ENCODE data around the gene UCK2. TPM values are rescaled to one million over a fixed set of nuclear protein-coding genes. Genes with fewer than 3 reads are reported as not detected.

UCK2 gene
- total and polyA plus RNA-seq, 12 donors = 6.7 to 36.4 (median 11.3) TPM

DNA sequence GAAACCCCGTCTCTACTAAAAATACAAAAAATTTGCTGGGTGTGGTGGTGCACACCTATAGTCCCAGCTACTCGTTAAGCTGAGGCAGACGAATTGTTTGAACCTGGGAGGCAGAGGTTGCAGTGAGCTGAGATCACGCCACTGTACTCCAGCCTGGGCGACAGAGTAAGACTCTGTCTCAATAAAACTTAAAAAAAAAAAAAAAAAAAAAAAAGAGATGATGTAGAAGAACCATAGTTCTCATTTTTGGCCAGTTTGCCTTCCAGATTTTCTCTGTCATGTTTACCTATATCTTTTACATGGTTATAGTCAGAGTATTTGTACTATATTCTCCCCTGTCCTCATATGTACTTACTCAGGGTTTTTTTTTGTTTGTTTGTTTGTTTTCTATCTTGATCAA, 53.6 kb downstream of the UCK2 start:
- intact Hi-C loops (cut with DNase I) = no loop called here
- 95 to 97% methylated on average over 5 of the region's 5 CpGs for WGBS, 2 donors
- no peak for DNase-seq

DNA sequence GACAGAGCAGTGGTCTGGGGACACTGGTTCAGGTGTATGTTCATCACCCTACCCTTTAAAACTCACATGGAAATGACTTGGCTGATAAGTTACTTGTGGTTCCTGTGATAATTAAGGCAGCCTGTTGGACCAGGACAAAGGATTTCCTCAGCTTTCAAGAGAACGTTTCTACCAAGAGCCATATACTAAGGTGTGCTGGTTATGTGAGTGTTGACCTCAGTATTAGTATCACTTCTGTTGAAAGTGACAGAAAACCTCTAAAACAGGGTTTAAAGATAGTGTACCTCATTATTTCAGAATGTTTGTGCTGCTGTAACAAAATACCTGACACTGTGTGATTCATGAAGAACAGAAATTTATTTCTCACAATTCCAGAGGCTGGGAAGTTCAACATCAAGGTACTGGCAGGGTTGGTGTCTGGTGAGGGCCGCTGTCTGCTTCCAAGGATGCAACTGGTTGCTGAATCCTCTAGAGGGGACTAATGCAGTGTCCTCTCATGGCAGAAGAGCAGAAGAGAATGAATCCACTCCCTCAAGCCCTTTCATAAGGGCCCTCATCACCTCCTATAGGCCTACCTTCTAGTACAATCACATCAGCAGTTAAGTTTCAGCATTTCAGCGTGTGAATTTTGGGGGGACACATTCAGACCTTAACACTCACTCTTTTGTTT, 54.9 kb downstream of the UCK2 start:
- Histone ChIP-seq H3K27me3 (no peaks in the 10 kb centered on the region), H3K36me3 (no peaks in the 10 kb centered on the region), H3K4me1 (peaks cover 5 to 38% (median 26%) of the 10 kb centered on the region in 9 donors), H3K4me3 (no peak overlapping the region), H3K27ac (no peak overlapping the region), H3K9me3 (peaks cover 0 to 11% (median 0%) of the 10 kb centered on the region in 11 donors)
- WGBS, 2 donors = 82 to 85% methylated on average over 3 of the region's 3 CpGs
- TF ChIP-seq, protein P1, sequence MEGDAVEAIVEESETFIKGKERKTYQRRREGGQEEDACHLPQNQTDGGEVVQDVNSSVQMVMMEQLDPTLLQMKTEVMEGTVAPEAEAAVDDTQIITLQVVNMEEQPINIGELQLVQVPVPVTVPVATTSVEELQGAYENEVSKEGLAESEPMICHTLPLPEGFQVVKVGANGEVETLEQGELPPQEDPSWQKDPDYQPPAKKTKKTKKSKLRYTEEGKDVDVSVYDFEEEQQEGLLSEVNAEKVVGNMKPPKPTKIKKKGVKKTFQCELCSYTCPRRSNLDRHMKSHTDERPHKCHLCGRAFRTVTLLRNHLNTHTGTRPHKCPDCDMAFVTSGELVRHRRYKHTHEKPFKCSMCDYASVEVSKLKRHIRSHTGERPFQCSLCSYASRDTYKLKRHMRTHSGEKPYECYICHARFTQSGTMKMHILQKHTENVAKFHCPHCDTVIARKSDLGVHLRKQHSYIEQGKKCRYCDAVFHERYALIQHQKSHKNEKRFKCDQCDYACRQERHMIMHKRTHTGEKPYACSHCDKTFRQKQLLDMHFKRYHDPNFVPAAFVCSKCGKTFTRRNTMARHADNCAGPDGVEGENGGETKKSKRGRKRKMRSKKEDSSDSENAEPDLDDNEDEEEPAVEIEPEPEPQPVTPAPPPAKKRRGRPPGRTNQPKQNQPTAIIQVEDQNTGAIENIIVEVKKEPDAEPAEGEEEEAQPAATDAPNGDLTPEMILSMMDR (IDR thresholded peaks at IDR 0.05) = no peak
- DNase-seq (no peak), ATAC-seq (no peak)
- intact Hi-C loops (cut with DNase I) = no loop called here

More for the DNA sequence above, 53.6 kb downstream of the UCK2 start:
- H3K27ac ChIP-seq = no peak overlapping the region
- peaks cover 0 to 13% (median 0%) of the 10 kb centered on the region in 11 donors for H3K9me3 ChIP-seq
- ATAC-seq = no peak
- TF ChIP-seq, protein P1 (IDR thresholded peaks at IDR 0.05) = no peak
- H3K27me3 ChIP-seq = no peaks in the 10 kb centered on the region
- no peak overlapping the region for H3K4me3 ChIP-seq
- no peaks in the 10 kb centered on the region for H3K36me3 ChIP-seq
- H3K4me1 ChIP-seq = peaks cover 5 to 38% (median 26%) of the 10 kb centered on the region in 9 donors

DNA sequence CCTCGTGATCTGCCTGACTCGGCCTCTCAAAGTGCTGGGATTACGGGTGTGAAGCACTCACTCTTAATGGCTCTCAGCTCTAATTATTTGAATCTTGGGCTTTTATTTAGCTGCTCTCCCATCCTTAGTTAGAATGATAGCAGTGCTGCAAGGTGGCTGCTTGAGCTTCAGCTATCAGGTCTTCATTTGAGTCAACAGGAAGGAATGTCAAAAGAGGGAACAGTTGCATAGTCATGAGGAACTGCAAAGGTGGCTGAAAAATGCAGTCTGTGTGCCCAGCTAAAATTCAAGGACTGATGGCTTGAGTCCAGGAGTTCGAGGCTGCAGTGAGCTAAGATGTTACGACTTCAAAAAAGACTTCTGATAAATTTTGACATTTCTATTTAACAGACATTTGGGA, 55.6 kb downstream of the UCK2 start:
- H3K36me3 ChIP-seq = no peaks in the 10 kb centered on the region
- peaks cover 0 to 6% (median 0%) of the 10 kb centered on the region in 11 donors for H3K9me3 ChIP-seq
- H3K4me3 ChIP-seq = no peak overlapping the region
- no peaks in the 10 kb centered on the region for H3K27me3 ChIP-seq
- TF ChIP-seq, protein P1 (IDR thresholded peaks at IDR 0.05) = no peak
- H3K27ac ChIP-seq = no peak overlapping the region
- ATAC-seq = peak in 1 of 8 donors; percentile 24
- WGBS, 2 donors = 80 to 84% methylated on average over 5 of the region's 5 CpGs
- intact Hi-C loops (cut with DNase I) = no loop called here
- no peak for DNase-seq
- H3K4me1 ChIP-seq = peaks cover 5 to 38% (median 26%) of the 10 kb centered on the region in 9 donors

DNA sequence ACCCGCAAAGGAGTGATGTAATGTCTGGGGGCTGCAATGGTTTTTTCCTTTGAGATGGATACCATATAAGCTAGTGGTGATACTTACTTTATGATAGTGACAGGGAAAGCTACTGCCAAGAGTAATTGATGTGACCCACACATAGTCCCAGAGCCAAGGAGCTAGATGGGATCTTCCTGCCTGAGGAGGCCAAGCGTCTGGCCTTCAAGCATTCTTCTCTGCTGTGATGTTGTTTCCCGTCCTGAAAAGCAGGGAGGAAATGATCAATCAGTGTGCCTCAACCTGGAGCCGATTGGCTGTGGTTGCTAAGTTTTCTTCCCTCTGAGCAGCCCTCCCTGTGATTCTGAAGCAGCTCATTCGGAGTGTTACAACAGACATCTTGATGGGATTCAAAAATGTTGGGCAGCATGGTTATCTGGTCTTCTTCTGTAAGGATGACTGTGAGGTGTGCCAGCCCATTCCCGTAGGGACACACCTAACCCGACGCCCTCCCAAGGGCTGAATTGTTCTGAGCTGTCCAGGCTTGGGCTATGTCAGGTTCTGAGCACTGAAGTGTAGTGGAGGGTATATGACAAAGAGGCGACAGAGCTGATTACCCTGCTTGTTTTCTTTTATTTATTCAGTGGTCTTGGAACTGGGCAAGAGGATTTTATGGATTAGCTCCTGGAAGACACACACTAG, 56.7 kb downstream of the UCK2 start:
- TF ChIP-seq, protein P1 (IDR thresholded peaks at IDR 0.05) = no peak
- DNase-seq (no peak), ATAC-seq (peak in 6 of 8 donors; percentile 34 to 50 (median 46))
- Histone ChIP-seq H3K36me3 (no peaks in the 10 kb centered on the region), H3K4me1 (peaks cover 5 to 42% (median 26%) of the 10 kb centered on the region in 9 donors), H3K4me3 (no peak overlapping the region), H3K9me3 (no peaks in the 10 kb centered on the region), H3K27me3 (no peaks in the 10 kb centered on the region), H3K27ac (peak overlapping the region in 3 of 10 donors; percentile 9 to 26 (median 24))
- intact Hi-C loops (cut with DNase I) = no loop called here
- WGBS, 2 donors = 67 to 78% methylated on average over 9 of the region's 9 CpGs

All from heart right ventricle (tissue), 16 donors.